ENCODE data around the gene PPP1R26. TPM values are rescaled to one million over a fixed set of nuclear protein-coding genes. Genes with fewer than 3 reads are reported as not detected.
"Not testable (repeated sequence)": the region's sequence is repeated elsewhere in the genome, so short reads cannot be mapped to it uniquely, and the experiment has no call there.

Gene PPP1R26
- total RNA-seq, 4 donors from 2014 or later: 21.5 to 26.5 (median 25.0) TPM

DNA sequence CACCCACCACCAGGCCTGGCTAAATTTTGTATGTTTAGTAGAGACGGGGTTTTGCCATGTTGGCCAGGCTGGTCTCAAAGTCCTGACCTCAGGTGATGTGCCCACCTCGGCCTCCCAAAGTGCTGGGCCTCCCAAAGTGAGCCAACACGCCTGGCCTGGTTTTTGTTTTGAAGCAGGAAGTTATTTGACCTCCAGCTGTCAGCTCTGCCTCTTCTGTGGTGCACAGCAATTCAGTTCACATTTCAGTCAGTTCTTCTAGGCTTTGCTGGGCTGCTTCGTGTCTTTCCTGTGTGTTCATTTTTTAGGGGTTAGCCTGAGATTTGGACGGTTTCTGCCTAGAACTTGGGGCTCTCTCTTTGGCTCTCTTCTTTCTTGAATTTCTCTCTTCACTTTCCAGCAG is 50.6 kb downstream of the PPP1R26 start:
- Histone ChIP-seq H3K27me3 (no peaks in the 10 kb centered on the region), H3K4me3 (no peak overlapping the region), H3K27ac (no peak overlapping the region), H3K36me3 (no peaks in the 10 kb centered on the region), H3K9me3 (no peaks in the 10 kb centered on the region), H3K4me1 (no peaks in the 10 kb centered on the region)
- in situ Hi-C loops (cut with MboI; ENCODE audit: low pct_ligation_motif_present in 1 of 4, low pct_unique_long_range_greater_than_20kb in 1 of 4, low sequenced_read_pairs in 3 of 4) (no loop called here), intact Hi-C loops (cut with DNase I; ENCODE audit: low total_unique reads) (no loop called here)
- DNase-seq: no peak
- 55 to 84% methylated on average over 5 of the region's 5 CpGs for WGBS, 2 donors (ENCODE audit: low coverage in 1 of 2)
- TF ChIP-seq POLR2A (IDR thresholded peaks at IDR 0.05) (no peak), CTCF (IDR thresholded peaks at IDR 0.05) (no peak), POLR2AphosphoS5 (IDR thresholded peaks at IDR 0.05) (no peak), EP300 (IDR thresholded peaks at IDR 0.05; ENCODE audit: low read depth) (no peak)

- in situ Hi-C loops (cut with MboI; ENCODE audit: low pct_ligation_motif_present in 1 of 4, low pct_unique_long_range_greater_than_20kb in 1 of 4, low sequenced_read_pairs in 3 of 4): no loop called here
- Histone ChIP-seq H3K4me1 (no peaks in the 10 kb centered on the region), H3K27me3 (no peaks in the 10 kb centered on the region), H3K27ac (no peak overlapping the region), H3K36me3 (no peaks in the 10 kb centered on the region), H3K4me3 (no peak overlapping the region), H3K9me3 (no peaks in the 10 kb centered on the region)
- intact Hi-C loops (cut with DNase I; ENCODE audit: low total_unique reads): no loop called here
- DNase-seq: no peak
- TF ChIP-seq POLR2AphosphoS5 (IDR thresholded peaks at IDR 0.05): no peak
- 88% methylated on average over 10 of the region's 10 CpGs; no CpG with 5 or more reads in 1 of the 2 donors for WGBS, 2 donors (ENCODE audit: low coverage in 1 of 2)
Observed at GRCh38 chr9:135531096-135531495, 51.5 kb downstream of the PPP1R26 start.

DNA sequence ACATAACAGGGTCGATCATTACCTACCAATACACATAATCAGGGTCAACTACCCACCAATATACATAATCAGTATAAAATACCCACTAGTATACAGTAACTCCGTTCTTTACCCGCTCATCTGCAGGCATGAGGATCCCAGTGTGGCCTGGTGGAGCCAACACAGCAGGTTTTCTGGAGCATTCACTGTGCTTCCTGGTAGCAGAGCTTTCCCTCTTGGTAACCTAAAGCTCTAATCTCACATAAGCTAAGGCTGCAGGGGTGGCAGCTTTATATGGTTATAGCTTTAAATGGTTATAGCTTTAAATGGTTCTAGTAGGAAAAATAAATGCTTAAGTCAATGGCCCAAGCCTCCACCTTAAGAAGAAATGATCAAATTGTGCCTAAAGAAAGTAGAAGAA is 53.5 kb downstream of the PPP1R26 start:
- no peaks in the 10 kb centered on the region for H3K27me3 ChIP-seq
- no peak overlapping the region for H3K27ac ChIP-seq
- 80 to 95% methylated on average over 1 to 3 of the region's 3 CpGs for WGBS, 2 donors (ENCODE audit: low coverage in 1 of 2)
- no peak for DNase-seq
- H3K4me3 ChIP-seq: no peak overlapping the region
- intact Hi-C loops (cut with DNase I; ENCODE audit: low total_unique reads) (no loop called here), in situ Hi-C loops (cut with MboI; ENCODE audit: low pct_ligation_motif_present in 1 of 4, low pct_unique_long_range_greater_than_20kb in 1 of 4, low sequenced_read_pairs in 3 of 4) (no loop called here)
- TF ChIP-seq EP300 (IDR thresholded peaks at IDR 0.05; ENCODE audit: low read depth) (no peak), POLR2AphosphoS5 (IDR thresholded peaks at IDR 0.05) (no peak), POLR2A (IDR thresholded peaks at IDR 0.05) (no peak), CTCF (IDR thresholded peaks at IDR 0.05) (no peak)
- H3K36me3 ChIP-seq: no peaks in the 10 kb centered on the region
- H3K4me1 ChIP-seq: no peaks in the 10 kb centered on the region
- H3K9me3 ChIP-seq: no peaks in the 10 kb centered on the region

DNA sequence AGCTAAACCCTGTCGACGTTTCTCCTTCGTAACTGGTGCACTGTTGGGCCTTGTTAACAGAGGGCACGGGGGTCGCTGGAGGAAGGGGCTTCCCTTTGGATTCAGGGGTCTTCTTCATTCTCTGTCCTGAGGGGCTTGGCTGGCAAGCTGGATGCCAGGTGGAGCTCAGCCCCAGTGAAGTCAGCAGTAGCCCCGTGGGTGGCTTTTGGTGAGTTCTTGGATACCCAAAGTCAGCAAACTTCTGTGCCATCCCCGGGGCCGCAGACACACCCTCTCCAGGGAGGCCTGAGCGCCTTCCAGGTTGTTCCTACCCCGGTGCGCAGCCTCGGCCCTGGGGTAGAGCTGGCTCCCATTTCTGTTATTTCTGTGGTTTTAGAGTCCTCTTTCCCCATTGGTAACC is 54.1 kb downstream of the PPP1R26 start:
- H3K9me3 ChIP-seq: no peaks in the 10 kb centered on the region
- H3K27me3 ChIP-seq: no peaks in the 10 kb centered on the region
- TF ChIP-seq POLR2AphosphoS5 (IDR thresholded peaks at IDR 0.05) (no peak), POLR2A (IDR thresholded peaks at IDR 0.05) (no peak), EP300 (IDR thresholded peaks at IDR 0.05; ENCODE audit: low read depth) (no peak), CTCF (IDR thresholded peaks at IDR 0.05) (no peak)
- no peaks in the 10 kb centered on the region for H3K36me3 ChIP-seq
- no peak overlapping the region for H3K4me3 ChIP-seq
- in situ Hi-C loops (cut with MboI; ENCODE audit: low pct_ligation_motif_present in 1 of 4, low pct_unique_long_range_greater_than_20kb in 1 of 4, low sequenced_read_pairs in 3 of 4) (no loop called here), intact Hi-C loops (cut with DNase I; ENCODE audit: low total_unique reads) (no loop called here)
- no peaks in the 10 kb centered on the region for H3K4me1 ChIP-seq
- no peak overlapping the region for H3K27ac ChIP-seq
- no peak for DNase-seq
- WGBS, 2 donors (ENCODE audit: low coverage in 1 of 2): 84 to 89% methylated on average over 6 to 12 of the region's 12 CpGs

- DNase-seq; intact Hi-C loops (cut with DNase I; ENCODE audit: low total_unique reads); H3K36me3 ChIP-seq; H3K27me3 ChIP-seq; H3K4me1 ChIP-seq; H3K9me3 ChIP-seq; H3K4me3 ChIP-seq; H3K27ac ChIP-seq; in situ Hi-C loops (cut with MboI; ENCODE audit: low pct_ligation_motif_present in 1 of 4, low pct_unique_long_range_greater_than_20kb in 1 of 4, low sequenced_read_pairs in 3 of 4): not testable (repeated sequence)
- WGBS, 2 donors (ENCODE audit: low coverage in 1 of 2): 32% methylated on average over 6 of the region's 10 CpGs; no CpG with 5 or more reads in 1 of the 2 donors
Observed at GRCh38 chr9:135534192-135534711, 54.7 kb downstream of the PPP1R26 start.

DNA sequence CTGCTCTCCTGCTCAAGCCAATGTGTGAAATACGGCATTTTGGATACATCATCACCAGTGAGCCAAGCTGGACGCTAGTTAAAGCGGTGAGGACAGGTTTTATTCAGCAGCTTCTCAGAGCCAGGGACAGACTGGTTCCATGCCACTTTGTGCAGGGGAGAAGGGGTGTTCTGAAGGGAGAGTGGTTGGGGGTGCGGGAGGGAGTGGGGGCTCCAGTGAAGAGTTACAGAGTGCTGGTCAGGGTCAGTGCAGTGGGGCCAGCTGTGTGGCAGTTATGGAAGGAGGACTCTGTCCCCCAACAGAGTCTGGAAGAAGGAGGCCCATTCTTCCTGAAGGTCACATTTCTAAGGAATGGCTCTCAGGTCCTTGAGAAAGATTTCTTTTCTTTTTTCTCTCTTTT is 55.2 kb downstream of the PPP1R26 start:
- H3K27ac ChIP-seq: not testable (repeated sequence)
- WGBS, 2 donors (ENCODE audit: low coverage in 1 of 2): 70% methylated on average over 4 of the region's 4 CpGs; no CpG with 5 or more reads in 1 of the 2 donors

DNA sequence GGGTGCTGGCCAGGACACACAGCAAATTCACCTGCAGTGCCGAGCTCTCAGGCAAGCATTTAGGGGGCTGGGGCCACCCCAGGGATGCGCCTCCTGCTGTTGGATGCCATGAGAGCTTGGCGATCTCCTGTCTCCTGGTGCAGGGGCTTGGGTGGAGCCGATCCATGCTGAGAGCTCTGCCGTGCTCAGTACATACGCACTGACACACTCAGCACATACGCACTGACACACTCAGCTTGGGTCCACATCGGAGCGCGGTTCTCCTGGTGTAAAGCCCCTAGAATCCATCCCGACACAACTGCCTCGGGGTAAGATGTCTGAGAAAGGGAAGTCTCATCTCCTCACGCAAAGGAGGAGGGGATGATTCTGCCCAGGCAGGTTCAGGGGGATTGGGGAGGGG is 56.0 kb downstream of the PPP1R26 start:
- H3K4me3 ChIP-seq; H3K27ac ChIP-seq; DNase-seq; H3K9me3 ChIP-seq; in situ Hi-C loops (cut with MboI; ENCODE audit: low pct_ligation_motif_present in 1 of 4, low pct_unique_long_range_greater_than_20kb in 1 of 4, low sequenced_read_pairs in 3 of 4); H3K27me3 ChIP-seq; intact Hi-C loops (cut with DNase I; ENCODE audit: low total_unique reads); H3K4me1 ChIP-seq; H3K36me3 ChIP-seq: not testable (repeated sequence)
- WGBS, 2 donors (ENCODE audit: low coverage in 1 of 2): 77% methylated on average over 10 of the region's 13 CpGs; no CpG with 5 or more reads in 1 of the 2 donors

More for the DNA sequence above, 55.2 kb downstream of the PPP1R26 start:
- H3K36me3 ChIP-seq; H3K4me3 ChIP-seq; DNase-seq; H3K9me3 ChIP-seq; in situ Hi-C loops (cut with MboI; ENCODE audit: low pct_ligation_motif_present in 1 of 4, low pct_unique_long_range_greater_than_20kb in 1 of 4, low sequenced_read_pairs in 3 of 4); intact Hi-C loops (cut with DNase I; ENCODE audit: low total_unique reads); H3K27me3 ChIP-seq; H3K4me1 ChIP-seq: not testable (repeated sequence)
